GM19023 (cell line): Measurements from ENCODE around the gene UHMK1.
"Not testable (repeated sequence)": the region's sequence is repeated elsewhere in the genome, so short reads cannot be mapped to it uniquely, and the experiment has no call there.

Experiments
- ATAC-seq: cut with Tn5 transposase; IDR thresholded peaks from one replicate; pipeline ENCODE4 v1.9.1; 2021; ENCODE audit warnings: mild to moderate bottlenecking, moderate library complexity; ENCODE audit not compliant: unreplicated experiment

The UHMK1 gene

DNA sequence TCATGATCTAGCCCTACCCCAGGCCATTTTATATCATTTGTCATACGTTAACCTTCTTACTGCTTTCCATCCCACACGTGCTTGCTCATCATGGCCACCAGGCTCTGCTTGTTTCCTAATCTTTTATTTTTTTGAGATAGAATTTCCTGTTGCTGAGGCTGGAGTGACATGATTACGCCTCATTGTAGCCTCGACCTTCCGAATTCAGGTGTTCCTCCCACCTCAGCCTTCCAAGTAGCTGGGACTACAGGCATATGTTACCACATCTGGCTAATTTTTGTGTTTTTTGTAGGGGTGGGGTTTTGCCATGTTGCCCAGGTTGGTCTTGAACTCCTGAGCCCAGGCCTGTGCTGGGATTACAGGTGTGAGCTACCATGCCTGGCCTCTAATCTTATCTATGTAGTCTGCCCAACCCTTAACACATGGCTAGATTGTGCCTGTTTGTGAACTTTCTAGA, 67.2 kb downstream of the UHMK1 start:
- no peak for ATAC-seq

DNA sequence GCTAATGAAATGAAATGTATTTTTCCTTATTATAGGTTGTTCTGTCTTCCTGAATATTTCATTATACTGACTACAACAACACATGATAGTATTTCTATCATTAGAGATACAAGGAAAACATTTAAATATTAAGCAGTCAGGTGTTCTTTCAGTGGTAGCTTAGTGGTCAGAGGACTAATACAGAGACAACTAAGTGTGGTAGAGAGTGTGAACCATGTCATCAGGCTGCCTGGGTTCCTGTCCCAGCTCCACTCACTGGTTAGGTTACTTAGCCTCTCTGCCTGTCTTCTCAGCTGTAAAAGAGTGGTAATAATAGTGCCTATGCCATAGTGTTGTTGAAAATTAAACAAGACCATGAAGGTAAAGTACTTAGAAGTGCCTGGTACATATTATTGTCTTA, 67.8 kb downstream of the UHMK1 start:
- no peak for ATAC-seq

DNA sequence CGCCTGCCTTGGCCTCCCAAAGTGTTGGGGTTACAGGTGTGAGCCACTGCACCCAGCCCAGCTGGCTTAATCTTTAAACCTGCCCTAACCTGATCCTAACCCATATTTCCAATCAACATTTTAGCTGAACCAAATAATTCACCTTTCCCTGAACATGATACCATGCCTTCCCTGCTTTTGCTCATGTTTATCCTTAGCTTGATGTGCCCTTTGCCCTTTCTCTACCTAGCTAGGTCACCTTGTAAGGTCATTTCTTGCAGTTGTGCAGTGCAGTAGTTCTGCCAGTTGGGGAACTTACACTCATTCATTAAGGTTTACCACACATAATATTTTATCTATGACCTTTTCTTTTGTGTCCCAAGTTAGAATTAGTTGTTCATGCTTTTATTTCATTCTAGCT, 69.3 kb downstream of the UHMK1 start:
- ATAC-seq = no peak

DNA sequence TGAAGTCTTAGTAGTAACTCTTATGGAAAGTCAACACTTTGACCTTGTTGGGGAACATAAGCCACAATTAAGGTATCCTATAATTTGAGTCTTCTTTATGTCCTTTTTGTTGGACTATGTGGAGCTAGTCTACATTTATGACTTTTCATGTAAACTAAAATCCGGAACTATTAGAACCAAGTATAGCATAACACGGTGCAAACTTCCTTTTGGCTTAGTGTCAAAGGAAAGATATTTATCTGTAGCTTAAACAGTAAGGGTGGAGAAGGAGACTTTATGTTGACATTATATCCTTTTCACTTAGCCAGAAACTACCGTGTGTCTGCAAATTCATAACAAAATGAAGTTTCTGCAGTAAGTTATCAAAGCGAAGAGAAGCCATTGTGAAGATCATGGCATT, 71.2 kb downstream of the UHMK1 start:
- no peak for ATAC-seq

DNA sequence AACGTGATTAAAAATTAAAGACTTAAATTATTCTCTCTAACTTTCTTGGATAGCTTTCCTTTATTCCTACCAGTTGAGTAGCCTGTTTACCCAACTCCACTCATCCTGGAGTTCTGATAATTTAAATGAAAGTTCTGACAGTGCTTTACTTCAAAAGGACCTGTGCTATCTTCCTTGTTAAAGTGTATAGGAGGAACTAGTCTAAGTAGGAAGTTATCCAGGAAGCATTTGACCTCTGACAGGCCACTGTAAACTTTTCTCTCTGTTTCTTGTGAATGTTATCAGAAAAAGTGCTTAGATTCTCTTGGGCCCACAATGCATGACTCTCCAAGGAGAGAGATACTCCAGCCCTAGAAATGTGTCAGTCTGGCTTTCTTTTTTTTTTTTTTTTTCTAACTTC, 73.1 kb downstream of the UHMK1 start:
- ATAC-seq = no peak

DNA sequence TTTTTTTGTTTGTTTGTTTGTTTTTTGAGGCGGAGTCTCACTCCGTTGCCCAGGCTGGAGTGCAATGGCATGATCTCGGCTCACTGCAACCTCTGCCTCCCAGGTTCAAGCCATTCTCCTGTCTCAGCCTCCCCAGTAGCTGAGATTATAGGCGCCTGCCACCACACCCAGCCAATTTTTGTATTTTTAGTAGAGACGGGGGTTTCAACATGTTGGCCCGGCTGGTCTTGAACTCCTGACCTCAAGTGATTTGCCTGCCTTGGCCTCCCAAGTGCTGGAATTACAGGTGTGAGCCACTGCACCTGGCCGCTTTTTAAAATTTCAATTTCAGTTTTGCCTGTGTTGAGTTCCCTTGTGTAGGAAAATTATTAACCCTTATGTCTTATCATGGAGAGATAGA, 73.5 kb downstream of the UHMK1 start:
- not testable (repeated sequence) for ATAC-seq

DNA sequence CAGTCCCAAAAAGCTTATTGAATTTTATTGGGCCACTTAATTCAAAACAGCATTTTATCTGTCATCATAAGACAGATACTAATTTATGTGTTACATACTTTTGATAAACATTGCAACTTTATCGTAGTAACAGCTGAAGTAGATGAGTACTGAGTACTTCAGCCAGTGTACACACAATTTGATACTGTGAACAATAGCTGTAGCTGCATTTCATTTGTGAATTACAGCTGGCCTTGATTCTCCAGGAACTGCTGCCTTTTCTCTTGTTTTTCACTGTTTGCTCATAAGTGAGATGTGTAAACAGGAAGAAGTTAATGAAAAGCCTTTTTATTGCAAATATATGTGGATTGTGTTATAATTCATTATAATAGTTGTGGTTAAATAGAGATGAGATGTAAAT, 74.1 kb downstream of the UHMK1 start:
- no peak for ATAC-seq

DNA sequence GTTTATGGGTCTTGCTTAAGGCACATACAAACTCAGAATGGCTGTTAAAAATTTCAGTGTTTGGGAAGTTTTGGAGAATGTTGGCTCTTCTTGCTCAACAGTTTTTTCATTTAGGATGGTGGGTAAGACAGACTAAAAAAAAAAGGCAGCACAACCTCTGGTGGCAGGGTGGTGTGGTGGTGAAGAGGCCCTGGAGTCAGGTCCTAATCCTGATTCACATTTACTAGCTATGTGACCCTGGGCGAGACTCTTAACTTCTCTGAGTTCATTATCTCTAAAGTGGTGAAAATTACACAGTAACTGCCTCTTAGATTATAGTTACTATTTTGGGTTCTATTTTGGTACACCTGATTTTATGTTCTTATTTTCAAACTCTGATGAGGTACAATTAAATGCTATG, 75.5 kb downstream of the UHMK1 start:
- no peak for ATAC-seq

DNA sequence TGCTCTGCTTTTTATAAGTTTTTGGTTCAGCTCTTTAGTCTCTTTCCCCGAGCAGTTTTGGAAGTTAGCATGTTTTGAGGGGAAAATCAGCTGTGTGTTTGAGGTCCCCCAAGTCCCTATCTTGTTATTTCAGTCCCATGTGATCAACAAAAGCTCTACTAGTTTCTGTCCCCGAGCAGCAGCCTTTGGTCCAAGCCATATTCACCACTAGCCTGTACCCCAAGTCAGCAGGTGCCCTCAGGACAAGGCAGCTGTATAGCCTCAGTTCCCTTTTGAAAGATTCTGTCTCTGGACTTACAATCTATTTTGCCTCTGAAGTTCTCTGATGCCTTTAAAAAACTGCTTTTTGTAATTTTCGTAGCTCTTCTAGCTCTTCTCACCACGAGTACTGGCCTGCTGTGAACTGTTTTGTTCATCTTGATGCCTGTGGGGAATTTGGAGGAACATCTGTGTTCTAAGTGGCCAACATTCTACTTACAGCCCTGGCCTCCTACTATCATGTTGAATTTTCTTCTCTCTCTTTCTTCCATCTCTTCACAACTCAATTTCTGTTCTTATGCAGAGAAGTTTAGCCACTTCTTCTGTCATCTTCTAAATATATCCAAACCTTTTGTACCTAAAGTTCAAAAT, 80.6 kb downstream of the UHMK1 start:
- ATAC-seq = no peak

DNA sequence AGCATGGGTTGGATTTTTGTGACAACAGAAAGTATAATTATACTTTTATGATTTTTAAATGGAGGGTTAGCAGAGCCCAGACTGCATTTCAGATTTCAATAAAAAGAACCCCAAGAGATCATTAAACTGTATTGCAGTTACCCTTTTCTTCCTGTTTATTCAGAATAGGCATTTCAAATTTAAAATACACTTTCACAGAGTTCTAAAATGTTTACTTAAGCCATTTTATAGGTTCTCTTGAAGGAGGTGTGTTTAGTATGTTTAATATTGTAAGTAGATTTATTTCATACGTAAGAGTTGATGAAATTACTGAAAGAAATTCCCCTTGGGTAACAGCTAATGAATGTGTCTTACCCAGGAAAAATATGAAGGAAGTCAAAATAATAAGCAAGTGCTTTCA, 81.3 kb downstream of the UHMK1 start:
- ATAC-seq = no peak
